Measurements from ENCODE around the gene CCDC183. TPM values are rescaled to one million over a fixed set of nuclear protein-coding genes. Genes with fewer than 3 reads are reported as not detected.

CCDC183 gene
- total RNA-seq, 1 experiment from 2014 or later = 1.1 TPM

DNA sequence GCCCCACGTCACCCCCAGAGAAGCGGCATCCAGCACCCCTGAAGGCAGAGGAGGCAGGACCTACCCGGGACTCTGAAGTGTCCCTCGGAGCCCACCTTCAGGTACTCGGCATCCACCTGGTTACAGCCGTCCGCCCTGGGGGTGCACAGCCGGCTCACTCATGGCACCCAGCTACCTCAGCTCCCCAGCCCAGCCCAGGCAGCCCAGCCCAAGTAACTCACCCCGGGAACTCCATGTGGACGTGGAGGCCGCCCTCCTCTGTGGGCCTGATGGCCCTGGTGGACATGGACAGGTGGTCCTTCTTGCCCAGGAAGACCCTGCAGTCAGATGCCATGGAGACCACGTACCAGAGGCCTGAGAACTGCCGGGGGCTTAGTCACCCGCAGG is 32.5 kb upstream of the CCDC183 start:
- no peak overlapping the region for H3K4me2 ChIP-seq (ENCODE audit: insufficient read depth, insufficient read length, low read length)
- TF ChIP-seq, protein P1, sequence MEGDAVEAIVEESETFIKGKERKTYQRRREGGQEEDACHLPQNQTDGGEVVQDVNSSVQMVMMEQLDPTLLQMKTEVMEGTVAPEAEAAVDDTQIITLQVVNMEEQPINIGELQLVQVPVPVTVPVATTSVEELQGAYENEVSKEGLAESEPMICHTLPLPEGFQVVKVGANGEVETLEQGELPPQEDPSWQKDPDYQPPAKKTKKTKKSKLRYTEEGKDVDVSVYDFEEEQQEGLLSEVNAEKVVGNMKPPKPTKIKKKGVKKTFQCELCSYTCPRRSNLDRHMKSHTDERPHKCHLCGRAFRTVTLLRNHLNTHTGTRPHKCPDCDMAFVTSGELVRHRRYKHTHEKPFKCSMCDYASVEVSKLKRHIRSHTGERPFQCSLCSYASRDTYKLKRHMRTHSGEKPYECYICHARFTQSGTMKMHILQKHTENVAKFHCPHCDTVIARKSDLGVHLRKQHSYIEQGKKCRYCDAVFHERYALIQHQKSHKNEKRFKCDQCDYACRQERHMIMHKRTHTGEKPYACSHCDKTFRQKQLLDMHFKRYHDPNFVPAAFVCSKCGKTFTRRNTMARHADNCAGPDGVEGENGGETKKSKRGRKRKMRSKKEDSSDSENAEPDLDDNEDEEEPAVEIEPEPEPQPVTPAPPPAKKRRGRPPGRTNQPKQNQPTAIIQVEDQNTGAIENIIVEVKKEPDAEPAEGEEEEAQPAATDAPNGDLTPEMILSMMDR (conservative IDR thresholded peaks at IDR 0.05) = no peak

More for the DNA sequence above, 32.5 kb upstream of the CCDC183 start:
- Histone ChIP-seq H4K5ac (ENCODE audit: insufficient read length, low read depth, low read length) (no peak overlapping the region), H3K23me2 (ENCODE audit: insufficient read length, low read depth, low read length, poor library complexity, severe bottlenecking) (no peaks in the 10 kb centered on the region), H2BK120ac (ENCODE audit: low read depth, low read length, poor library complexity, severe bottlenecking) (no peak overlapping the region), H3K23ac (ENCODE audit: insufficient read length, low read depth, low read length) (no peak overlapping the region), H3K79me2 (ENCODE audit: insufficient read depth, low read length) (no peaks in the 10 kb centered on the region), H2BK12ac (ENCODE audit: insufficient read length, low read depth, low read length) (no peak overlapping the region), H3K14ac (ENCODE audit: insufficient read depth, low read length) (no peak overlapping the region), H2AK5ac (ENCODE audit: insufficient read length, low read length) (no peak overlapping the region), H3K4me1 (ENCODE audit: insufficient read depth, low read length) (no peaks in the 10 kb centered on the region), H3K79me1 (ENCODE audit: insufficient read depth, low read depth, low read length, poor library complexity, severe bottlenecking) (no peaks in the 10 kb centered on the region), H3K9ac (ENCODE audit: extremely low read depth, insufficient read length, low read length) (no peak overlapping the region), H4K8ac (replicated peaks; ENCODE audit: insufficient read length, low read depth, low read length) (no peak overlapping the region), H2AFZ (ENCODE audit: low read length) (no peak overlapping the region), H2BK5ac (ENCODE audit: insufficient read length, low read length) (no peak overlapping the region), H2BK15ac (ENCODE audit: low read depth, low read length) (no peak overlapping the region), H4K20me1 (ENCODE audit: control insufficient read depth, insufficient read depth, insufficient read length) (no peaks in the 10 kb centered on the region), H3K27me3 (ENCODE audit: insufficient read depth, low read length) (no peaks in the 10 kb centered on the region), H3K9me3 (ENCODE audit: control insufficient read depth, low read depth, low read length) (no peaks in the 10 kb centered on the region), H3K56ac (ENCODE audit: insufficient read length, low read depth, low read length) (no peak overlapping the region), H3K18ac (ENCODE audit: insufficient read length, low read depth, low read length) (no peak overlapping the region), H3T11ph (ENCODE audit: low read length) (no peak overlapping the region), H4K91ac (ENCODE audit: insufficient read length, low read depth, low read length) (no peak overlapping the region), H3K27ac (ENCODE audit: insufficient read length, low read depth, low read length) (no peak overlapping the region), H2BK20ac (ENCODE audit: low read depth, low read length, poor library complexity, severe bottlenecking) (no peak overlapping the region), H3K4ac (ENCODE audit: low read depth, low read length) (no peak overlapping the region)
- Mint-ChIP-seq H3K4me1 (peaks cover 15 to 28% of the 10 kb centered on the region in 2 experiments), H3K36me3 (ENCODE audit: insufficient read depth in 1 of 3, low read depth in 3 of 3) (no peaks in the 10 kb centered on the region; a peak in 1 of 7 replicates), H3K4me3 (no peak overlapping the region), H3K27me3 (ENCODE audit: low read depth) (peaks cover 18% of the 10 kb centered on the region), H3K9me3 (peaks cover 0 to 5% of the 10 kb centered on the region in 2 experiments; a peak in 1 of 5 replicates), H3K27ac (no peak overlapping the region)
- peak; percentile 41 for DNase-seq
- no CpG with 5 or more reads among the region's 14 CpGs for WGBS (ENCODE audit: extremely low coverage, insufficient read length, low lambda C conversion rate)
